Calu3 (cell line): ENCODE data around the gene OCRL. TPM values are rescaled to one million over a fixed set of nuclear protein-coding genes. Genes with fewer than 3 reads are reported as not detected.

Source experiments
- BruUV-seq: library from RNA; stranded (reverse); fragments of 400-500 nt; replicated peaks from 2 replicates; lab custom pipeline; 2021; lab: Mats Ljungman, UMichigan
- CTCF ChIA-PET: fragments of 300-600 bp; sonication (Branson Sonifier 250); formaldehyde crosslinking; loops from one replicate; lab custom pipeline; 2022; ENCODE audit warnings: antibody characterized with exemption; lab: Charles Lee
- DNase-seq: peaks from one replicate; pipeline ENCODE4 v3.0.0; 2022
- H3K27ac Mint-ChIP-seq: one replicate; pipeline ENCODE4 v1.8.0; 2022; ENCODE audit warnings: mixed read lengths; ENCODE audit not compliant: unreplicated experiment
- H3K27me3 Mint-ChIP-seq: one replicate; pipeline ENCODE4 v1.8.0; 2022; ENCODE audit warnings: mixed read lengths; ENCODE audit not compliant: unreplicated experiment
- H3K36me3 Mint-ChIP-seq: one replicate; pipeline ENCODE4 v1.8.0; 2022; ENCODE audit warnings: mild to moderate bottlenecking, moderate library complexity, mixed read lengths; ENCODE audit not compliant: insufficient read depth, unreplicated experiment
- H3K4me1 Mint-ChIP-seq: one replicate; pipeline ENCODE4 v1.8.0; 2022; ENCODE audit warnings: mild to moderate bottlenecking, low read depth, mixed read lengths; ENCODE audit not compliant: unreplicated experiment
- H3K4me3 Mint-ChIP-seq: one replicate; pipeline ENCODE4 v1.8.0; 2022; ENCODE audit warnings: mild to moderate bottlenecking, low read depth, moderate library complexity, mixed read lengths; ENCODE audit not compliant: unreplicated experiment
- H3K9me3 Mint-ChIP-seq: one replicate; pipeline ENCODE4 v1.8.0; 2022; ENCODE audit warnings: low read depth, mixed read lengths; ENCODE audit not compliant: unreplicated experiment
- intact Hi-C: fragments of 100-400 bp; cut with micrococcal nuclease; formaldehyde crosslinking; loops from one replicate; pipeline ENCODE4 v1.10.0; 2022; ENCODE audit not compliant: unreplicated experiment
- total RNA-seq: library from RNA; stranded (reverse); gene quantifications from 2 replicates; pipeline ENCODE4 v1.2.3, GENCODE V29; 2022
- TF ChIP-seq, protein P1 (sequence below): fragments of 200-600 bp; IDR thresholded peaks from one replicate; pipeline ENCODE4 v1.8.0; 2022; ENCODE audit warnings: antibody characterized with exemption; ENCODE audit not compliant: unreplicated experiment

Gene OCRL
- total RNA-seq, 1 experiment from 2014 or later, result 30.7 TPM

GRCh38 chrX:129525896-129526295 lies 14.2 kb upstream of the OCRL start:
- BruUV-seq, result no TSS peak
- no peak overlapping the region for H3K4me3 Mint-ChIP-seq
- peaks cover 22% of the 10 kb centered on the region for H3K36me3 Mint-ChIP-seq
- CTCF ChIA-PET, result no interaction called here
- TF ChIP-seq, protein P1, sequence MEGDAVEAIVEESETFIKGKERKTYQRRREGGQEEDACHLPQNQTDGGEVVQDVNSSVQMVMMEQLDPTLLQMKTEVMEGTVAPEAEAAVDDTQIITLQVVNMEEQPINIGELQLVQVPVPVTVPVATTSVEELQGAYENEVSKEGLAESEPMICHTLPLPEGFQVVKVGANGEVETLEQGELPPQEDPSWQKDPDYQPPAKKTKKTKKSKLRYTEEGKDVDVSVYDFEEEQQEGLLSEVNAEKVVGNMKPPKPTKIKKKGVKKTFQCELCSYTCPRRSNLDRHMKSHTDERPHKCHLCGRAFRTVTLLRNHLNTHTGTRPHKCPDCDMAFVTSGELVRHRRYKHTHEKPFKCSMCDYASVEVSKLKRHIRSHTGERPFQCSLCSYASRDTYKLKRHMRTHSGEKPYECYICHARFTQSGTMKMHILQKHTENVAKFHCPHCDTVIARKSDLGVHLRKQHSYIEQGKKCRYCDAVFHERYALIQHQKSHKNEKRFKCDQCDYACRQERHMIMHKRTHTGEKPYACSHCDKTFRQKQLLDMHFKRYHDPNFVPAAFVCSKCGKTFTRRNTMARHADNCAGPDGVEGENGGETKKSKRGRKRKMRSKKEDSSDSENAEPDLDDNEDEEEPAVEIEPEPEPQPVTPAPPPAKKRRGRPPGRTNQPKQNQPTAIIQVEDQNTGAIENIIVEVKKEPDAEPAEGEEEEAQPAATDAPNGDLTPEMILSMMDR, result no peak
- H3K9me3 Mint-ChIP-seq, result no peaks in the 10 kb centered on the region
- DNase-seq, result no peak
- intact Hi-C loops, result no loop called here
- H3K4me1 Mint-ChIP-seq, result no peaks in the 10 kb centered on the region
- peaks cover 14% of the 10 kb centered on the region for H3K27me3 Mint-ChIP-seq
- H3K27ac Mint-ChIP-seq, result no peak overlapping the region

DNA sequence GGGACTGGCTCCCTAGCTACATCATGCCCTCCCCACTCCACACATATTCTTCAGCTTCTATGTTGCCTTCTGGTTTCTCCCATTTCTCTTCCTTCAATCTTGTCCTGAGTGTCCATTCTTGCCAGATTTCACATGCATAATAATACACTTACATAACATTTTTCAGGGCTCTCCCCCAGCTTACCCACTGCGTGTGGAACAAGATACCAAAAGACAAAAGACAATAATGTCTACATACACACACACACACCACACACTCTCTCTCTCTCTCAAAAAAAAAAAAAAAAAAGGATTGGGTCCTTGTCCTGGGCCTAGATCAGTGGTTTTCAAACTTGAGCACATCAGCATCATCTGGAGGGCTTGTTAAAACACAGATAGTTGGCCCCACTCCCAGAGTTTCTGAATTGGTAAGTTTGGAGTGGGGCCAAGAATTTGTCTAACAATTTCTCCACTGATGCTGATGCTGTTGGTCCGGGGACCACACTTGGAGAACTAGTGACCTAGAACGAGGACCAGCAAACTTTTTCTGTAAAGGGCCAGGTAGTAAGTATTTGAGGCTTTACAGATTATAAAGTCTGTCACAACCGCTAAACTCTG lies 10.3 kb upstream of the OCRL start:
- Mint-ChIP-seq H3K36me3 (no peaks in the 10 kb centered on the region), H3K27me3 (peaks cover 14% of the 10 kb centered on the region), H3K4me1 (no peaks in the 10 kb centered on the region), H3K27ac (no peak overlapping the region), H3K4me3 (no peak overlapping the region), H3K9me3 (no peaks in the 10 kb centered on the region)
- CTCF ChIA-PET, result no interaction called here
- no TSS peak for BruUV-seq
- intact Hi-C loops, result no loop called here
- no peak for DNase-seq
- TF ChIP-seq, protein P1, result no peak

- CTCF ChIA-PET, result interaction anchor here (1.3 kb wide), 1 partner anchor 10 kb away, joined by 5 read pairs; the partner anchor contains the start of gene OCRL
- TF ChIP-seq, protein P1, result no peak
- no peak for DNase-seq
- H3K27ac Mint-ChIP-seq, result no peak overlapping the region
- no peak overlapping the region for H3K4me3 Mint-ChIP-seq
- intact Hi-C loops, result no loop called here
- peaks cover 14% of the 10 kb centered on the region for H3K27me3 Mint-ChIP-seq
- BruUV-seq, result no TSS peak
- no peaks in the 10 kb centered on the region for H3K4me1 Mint-ChIP-seq
- H3K9me3 Mint-ChIP-seq, result no peaks in the 10 kb centered on the region
- no peaks in the 10 kb centered on the region for H3K36me3 Mint-ChIP-seq
Observed at GRCh38 chrX:129530410-129530809, 9.6 kb upstream of the OCRL start.

DNA sequence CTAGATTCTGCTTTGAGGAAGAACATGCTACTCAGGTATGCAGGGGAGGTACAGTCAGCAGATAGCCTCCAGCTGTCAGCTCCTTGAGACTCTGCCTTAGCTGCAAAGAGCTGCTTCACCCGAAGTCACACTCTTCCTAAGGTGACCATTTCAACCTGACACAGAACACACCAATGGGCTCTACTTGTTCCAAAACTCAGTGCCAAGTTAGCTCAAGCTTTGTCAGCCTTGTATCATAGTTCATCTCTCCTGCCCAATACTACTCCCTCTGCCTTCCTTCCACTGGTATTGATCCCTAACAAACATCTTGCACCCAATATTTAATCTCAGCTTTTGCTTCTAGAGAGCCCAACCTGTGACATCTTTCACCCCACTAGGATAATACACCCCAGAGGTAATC lies 8.9 kb upstream of the OCRL start:
- CTCF ChIA-PET, result interaction anchor here (1.3 kb wide), 1 partner anchor 9 kb away, joined by 5 read pairs; the partner anchor contains the start of gene OCRL
- BruUV-seq, result no TSS peak
- H3K9me3 Mint-ChIP-seq, result no peaks in the 10 kb centered on the region
- intact Hi-C loops, result no loop called here
- H3K4me1 Mint-ChIP-seq, result no peaks in the 10 kb centered on the region
- TF ChIP-seq, protein P1, result no peak
- no peak overlapping the region for H3K4me3 Mint-ChIP-seq
- H3K36me3 Mint-ChIP-seq, result no peaks in the 10 kb centered on the region
- peaks cover 14% of the 10 kb centered on the region for H3K27me3 Mint-ChIP-seq
- DNase-seq, result no peak
- no peak overlapping the region for H3K27ac Mint-ChIP-seq
